Embryonic facial prominence (tissue), 1 donor: Measurements from ENCODE around the gene MED7.

ENCODE experiments used
- DNase-seq: peaks from one replicate; pipeline ENCODE4 v3.0.0-alpha.2; 2016; ENCODE audit errors: extremely low spot score

Gene MED7

GRCh38 chr5:157162919-157163510 lies 20.4 kb upstream of the MED7 start:
- DNase-seq = no peak

DNA sequence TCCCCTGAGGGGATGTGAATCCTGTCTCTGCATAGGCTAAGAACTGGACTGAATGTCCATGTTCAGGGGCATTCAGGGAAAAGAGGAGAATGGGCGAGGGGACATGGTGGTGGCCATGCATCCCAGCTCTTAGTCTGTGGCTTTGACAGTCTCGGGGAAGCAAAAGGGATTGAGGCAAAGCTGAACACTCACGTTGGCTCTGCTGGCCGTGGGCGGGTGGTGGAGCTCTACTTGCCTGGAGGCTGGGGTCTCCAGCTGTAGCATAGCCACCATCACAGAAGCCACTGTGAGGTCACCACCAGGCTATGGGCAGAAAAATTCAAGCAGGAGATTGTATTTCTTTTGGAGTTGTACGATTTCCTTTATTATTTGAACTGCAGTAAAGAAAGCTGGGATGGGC lies 19.3 kb upstream of the MED7 start:
- no peak for DNase-seq

DNA sequence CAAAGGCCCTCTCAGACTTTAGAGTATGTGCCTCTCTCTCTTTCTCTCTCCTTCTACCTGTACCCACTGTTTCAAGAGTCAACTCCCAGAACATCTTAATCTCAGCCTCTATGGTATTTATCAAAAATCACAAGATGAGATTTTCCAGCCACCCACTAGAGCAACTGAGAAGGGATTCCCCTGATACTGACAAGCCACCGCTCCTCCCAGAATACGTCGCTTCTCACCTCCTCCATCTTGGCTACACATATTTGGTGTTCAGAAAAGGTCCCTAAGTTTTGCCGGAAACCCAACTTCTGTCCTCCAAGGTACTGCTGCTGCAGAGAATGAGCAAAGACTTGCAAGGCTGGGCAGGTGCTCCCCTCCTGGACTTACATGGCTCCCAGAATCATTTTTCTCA lies 17.3 kb upstream of the MED7 start:
- DNase-seq = no peak

- no peak for DNase-seq
Measured at GRCh38 chr5:157159209-157159751, 16.6 kb upstream of the MED7 start.

DNA sequence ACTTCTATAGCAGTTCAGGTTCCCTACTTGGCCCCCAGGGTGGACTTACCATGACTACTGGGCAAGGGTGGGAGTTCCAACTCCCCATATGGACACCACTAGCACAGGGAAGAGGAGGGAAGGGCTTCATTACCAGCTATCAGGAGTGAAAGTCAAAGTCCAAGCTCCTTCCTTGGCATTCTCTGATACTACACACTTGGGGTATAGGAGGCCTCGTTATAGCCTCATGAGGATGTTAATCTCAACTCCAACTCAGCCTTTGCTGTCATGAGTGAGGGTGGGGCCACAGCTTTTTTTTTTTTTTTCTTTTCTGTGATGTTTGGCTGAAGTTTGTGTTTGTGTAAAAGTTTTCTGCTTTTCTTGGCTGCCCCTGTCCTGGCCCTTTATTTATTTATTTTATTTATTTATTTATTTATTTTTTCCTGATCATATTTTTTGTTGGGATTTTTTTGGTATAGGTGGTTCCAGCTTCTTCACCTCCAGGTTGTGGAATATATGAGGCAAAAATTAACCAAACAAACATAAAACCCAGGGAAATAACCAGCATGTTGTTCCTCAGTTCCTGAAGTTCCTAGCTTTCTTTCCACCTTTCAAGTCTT lies 14.7 kb upstream of the MED7 start:
- no peak for DNase-seq

DNA sequence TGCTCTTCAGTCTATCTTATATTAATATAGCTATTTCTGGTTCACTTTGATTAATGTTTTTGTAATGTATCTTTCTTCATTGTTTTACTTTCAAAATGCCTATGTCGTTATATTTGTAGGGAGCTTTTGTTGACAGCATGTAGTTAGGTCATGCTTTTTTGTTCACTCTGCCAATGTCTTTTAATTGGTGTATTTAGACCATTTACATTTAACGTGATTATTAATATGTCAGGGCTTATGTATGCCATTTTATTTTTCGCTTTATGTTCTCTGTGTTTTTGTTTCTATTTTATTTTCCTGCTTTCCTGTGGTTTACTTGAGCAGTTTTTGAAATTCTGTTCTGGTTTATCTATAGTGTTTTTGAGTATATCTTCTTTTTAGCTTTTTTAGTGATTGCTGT lies 12.6 kb upstream of the MED7 start:
- DNase-seq = no peak

- DNase-seq = no peak
Measured at GRCh38 chr5:157150995-157151394, 8.3 kb upstream of the MED7 start.

GRCh38 chr5:157148734-157149615 lies 6.3 kb upstream of the MED7 start:
- peak; percentile 43 for DNase-seq

DNA sequence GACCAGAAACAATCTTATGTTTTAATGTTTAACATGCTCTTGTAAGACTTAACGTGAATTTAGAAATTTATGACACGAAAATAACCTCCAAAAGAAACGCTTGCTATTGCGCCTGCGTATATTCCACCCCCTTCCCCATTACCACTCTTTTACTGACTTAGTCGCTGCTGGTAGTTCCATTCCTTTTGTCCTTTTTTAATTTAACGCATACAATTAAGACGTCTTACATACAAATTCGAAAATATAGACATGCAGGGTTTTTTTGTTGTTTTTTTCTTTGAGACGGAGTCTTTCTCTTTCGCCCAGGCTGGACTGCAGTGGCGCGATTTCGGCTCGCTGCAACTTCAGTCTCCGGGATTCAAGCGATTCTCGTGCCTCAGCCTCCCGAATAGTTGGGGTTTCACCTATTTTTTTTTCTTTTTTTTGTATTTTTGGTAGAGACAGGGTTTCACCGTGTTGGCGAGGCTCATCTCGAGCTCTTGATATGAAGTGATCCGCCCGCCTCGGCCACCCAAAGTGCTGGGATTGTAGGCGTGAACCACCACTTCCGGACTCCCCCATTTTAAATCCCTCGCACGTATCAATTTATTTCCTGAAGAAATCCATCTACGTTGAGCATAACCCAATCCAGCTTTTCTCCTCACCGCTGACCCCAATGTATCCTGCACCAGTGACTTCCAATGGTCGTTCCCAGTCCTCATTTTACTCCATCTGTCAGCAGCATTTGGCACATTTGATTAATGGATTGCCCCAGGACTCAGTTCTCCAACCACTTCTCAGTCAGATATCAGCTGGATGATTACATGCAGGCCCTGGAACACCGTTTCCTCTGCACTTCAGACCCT lies 684 bp upstream of the MED7 start:
- DNase-seq = peak; percentile 16

DNA sequence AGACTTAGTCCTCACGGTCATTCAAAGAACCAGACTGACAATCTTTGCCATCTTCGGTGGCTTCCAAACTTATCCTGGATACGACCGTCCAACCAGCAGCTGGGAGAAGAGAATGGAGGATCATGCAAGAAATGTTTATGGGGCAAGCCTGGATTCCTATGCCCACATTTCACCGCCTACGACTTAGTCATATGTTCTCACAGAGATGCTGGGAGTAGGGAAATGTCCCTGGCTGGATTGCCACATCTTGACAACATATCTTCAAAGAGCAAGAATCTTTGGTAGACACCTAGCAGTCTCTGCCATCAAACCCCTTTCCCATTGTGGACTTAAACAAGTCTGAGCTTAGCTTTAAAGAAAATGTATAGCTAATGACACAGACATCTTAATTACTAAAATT lies 5.0 kb downstream of the MED7 start:
- no peak for DNase-seq

GRCh38 chr5:157132281-157132612 lies 10.4 kb downstream of the MED7 start:
- no peak for DNase-seq

DNA sequence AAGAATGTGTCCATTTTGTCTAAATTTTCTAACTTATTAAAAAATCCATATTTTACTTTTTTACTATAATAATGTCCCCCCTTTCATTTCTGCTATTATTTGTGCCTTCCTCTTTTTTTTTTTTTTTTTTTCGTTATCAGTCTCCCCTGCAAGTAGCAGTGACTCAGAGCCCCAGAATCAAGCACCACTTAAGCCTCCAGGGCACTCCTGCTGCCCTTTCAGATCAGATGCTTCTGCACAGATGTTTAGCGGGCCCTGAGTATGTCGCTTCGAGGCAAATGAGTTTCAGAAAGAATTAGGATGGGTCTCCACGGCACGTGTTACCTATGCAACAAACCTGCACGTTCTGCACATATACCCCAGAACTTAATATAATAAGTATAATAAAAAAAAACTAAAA lies 11.7 kb downstream of the MED7 start:
- DNase-seq = no peak

DNA sequence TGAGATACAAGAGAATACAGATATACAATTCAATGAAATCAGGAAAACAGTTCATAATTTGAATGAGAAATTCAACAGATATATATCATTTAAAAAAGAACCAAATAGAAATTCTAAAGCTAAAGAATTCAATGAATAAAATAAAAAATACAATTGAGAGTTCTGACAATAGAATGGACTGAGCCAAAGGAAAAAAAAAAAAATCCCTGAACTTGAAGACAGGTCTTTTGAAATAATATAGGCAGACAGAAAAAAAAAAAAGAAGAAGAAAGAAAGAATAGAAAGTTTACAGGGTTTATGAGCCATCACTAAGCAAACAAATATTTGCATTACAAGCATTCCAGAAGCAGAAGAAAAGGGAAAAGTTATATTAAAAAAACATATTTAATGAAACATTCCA lies 21.0 kb downstream of the MED7 start:
- no peak for DNase-seq

- no peak for DNase-seq
Measured at GRCh38 chr5:157120102-157120501, 22.6 kb downstream of the MED7 start.

DNA sequence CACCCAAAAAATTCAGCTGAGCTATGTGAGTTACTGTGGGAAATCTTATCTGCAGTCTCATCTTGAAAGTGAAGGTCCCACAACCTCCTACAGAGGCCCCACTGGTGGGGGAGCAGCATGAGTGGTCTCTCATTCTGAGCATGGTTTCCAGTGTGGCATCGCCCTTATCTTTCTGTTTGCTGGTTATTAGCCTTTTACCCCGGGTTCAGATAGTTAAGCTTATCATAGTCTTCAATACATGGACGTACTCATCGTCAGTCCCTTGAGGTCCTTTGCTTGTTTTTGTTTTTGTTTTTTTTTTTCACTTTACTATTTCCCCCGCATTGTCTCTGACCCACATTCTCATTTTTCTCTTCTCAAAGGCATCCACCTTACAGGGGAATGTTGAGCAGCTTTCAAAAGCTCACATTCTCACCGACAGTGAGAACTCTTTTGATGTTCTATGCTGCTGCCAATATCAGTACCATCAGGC lies 26.1 kb downstream of the MED7 start:
- no peak for DNase-seq

DNA sequence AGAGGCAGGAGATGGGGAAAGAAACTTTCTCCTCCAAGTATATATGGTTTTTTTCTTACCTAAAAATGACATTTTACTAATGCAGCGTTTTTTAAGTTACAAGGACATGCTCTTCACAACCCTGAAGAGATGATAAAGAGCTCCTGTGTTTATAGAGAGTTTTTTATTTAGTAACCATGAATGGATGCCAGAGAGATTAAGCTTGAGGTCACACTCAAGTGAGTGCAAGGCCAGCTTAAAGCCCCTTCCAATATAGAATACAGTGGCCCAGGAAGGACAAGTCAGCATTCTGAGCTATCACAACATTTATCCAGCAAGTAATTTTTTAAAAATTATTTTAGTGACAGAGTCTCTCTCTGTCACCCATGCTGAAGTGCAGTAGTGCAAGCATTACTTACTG lies 27.2 kb downstream of the MED7 start:
- no peak for DNase-seq

- DNase-seq = no peak
Measured at GRCh38 chr5:157115012-157115411, 27.7 kb downstream of the MED7 start.

- DNase-seq = no peak
Measured at GRCh38 chr5:157113002-157113401, 29.7 kb downstream of the MED7 start.

DNA sequence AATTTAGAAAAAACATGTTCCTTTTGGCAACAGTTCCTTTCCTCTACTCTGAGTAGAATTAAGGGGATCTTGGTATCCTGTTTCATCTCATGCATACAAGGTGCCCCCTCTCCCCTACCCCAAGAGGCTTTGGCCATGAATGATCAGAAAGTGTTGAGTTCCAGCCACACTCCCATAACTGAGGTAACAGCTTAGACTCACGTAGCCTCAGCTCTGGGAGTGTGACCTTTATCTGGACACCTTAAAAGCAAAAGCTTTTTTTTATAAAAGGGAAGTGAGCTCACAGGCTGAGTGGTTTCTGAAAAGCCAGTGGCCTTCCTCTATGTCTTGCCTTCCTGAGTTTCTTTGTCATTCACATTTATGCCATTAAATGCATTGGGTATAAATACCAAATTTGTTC lies 32.9 kb downstream of the MED7 start:
- no peak for DNase-seq

- DNase-seq = no peak
Measured at GRCh38 chr5:157108976-157109375, 33.7 kb downstream of the MED7 start, which contains the start of gene HAVCR2. HAVCR2 (minus strand) TSS chr5:157109044; CDS start chr5:157108983, 61 bp downstream.

DNA sequence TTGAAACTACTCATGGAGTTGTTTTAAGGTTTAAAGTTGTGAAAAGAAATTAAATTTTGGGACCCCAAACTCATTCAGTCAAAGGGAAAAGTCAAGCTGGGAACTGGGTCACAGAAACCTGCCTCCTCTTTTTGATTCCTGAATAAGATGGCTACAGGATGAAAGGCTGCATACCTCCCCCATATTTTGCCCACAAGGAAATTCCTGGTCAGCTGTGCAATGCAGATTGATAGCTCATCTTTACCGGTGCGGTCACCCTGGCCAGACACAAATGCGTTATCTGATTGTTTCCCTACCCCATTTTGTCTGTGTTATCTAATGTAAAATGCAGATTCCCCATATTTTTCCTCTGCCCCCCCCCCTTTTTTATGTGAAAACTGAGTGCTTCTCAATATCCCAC lies 35.2 kb downstream of the MED7 start:
- no peak for DNase-seq
